HL-60 (cell line): Measurements from ENCODE around the gene COL19A1.
A peak's percentile ranks its signal among the peaks of the same experiment; 100 is the strongest.

ENCODE experiments used
- DNase-seq, 2 experiments: peaks; one replicate each; pipeline ENCODE4 v3.0.0-alpha.2; 2010 to 2020; ENCODE audit warnings: low read depth in 1 of 2, low spot score in 1 of 2
- H3K27ac ChIP-seq: fragments of 250-450 bp; sonication (Bioruptor Pico); replicated peaks from 2 replicates; pipeline ENCODE4 v1.5.1; 2020; ENCODE audit warnings: mild to moderate bottlenecking, moderate library complexity
- H3K27me3 ChIP-seq: fragments of 250-450 bp; sonication (Bioruptor Pico); 2 replicates; pipeline ENCODE4 v1.5.1; 2021; ENCODE audit warnings: mild to moderate bottlenecking, moderate library complexity; ENCODE audit not compliant: insufficient read depth, poor library complexity, severe bottlenecking
- H3K4me3 ChIP-seq: replicated peaks from 2 replicates; pipeline ENCODE4 v1.5.1; 2011; ENCODE audit warnings: mild to moderate bottlenecking, control low read depth, low read length; ENCODE audit not compliant: insufficient read depth
- GABPA ChIP-seq: IDR thresholded peaks from 2 replicates; pipeline ENCODE4 v1.6.1; 2012; ENCODE audit warnings: low read depth
- POLR2AphosphoS5 ChIP-seq: IDR thresholded peaks from 2 replicates; pipeline ENCODE4 v1.6.1; 2012; ENCODE audit warnings: low read depth
- SPI1 ChIP-seq: IDR thresholded peaks from 2 replicates; pipeline ENCODE4 v1.6.1; 2012; ENCODE audit warnings: low read depth, mild to moderate bottlenecking, borderline replicate concordance
- TF ChIP-seq, protein P1 (sequence below): IDR thresholded peaks from one replicate; pipeline ENCODE4 v1.5.1; 2011; ENCODE audit warnings: low read length, control low read depth, inconsistent platforms; ENCODE audit not compliant: insufficient read depth
- TF ChIP-seq, protein P2 (sequence below): IDR thresholded peaks from 2 replicates; pipeline ENCODE4 v1.6.1; 2012; ENCODE audit warnings: low read depth; ENCODE audit not compliant: insufficient replicate concordance

Gene COL19A1

DNA sequence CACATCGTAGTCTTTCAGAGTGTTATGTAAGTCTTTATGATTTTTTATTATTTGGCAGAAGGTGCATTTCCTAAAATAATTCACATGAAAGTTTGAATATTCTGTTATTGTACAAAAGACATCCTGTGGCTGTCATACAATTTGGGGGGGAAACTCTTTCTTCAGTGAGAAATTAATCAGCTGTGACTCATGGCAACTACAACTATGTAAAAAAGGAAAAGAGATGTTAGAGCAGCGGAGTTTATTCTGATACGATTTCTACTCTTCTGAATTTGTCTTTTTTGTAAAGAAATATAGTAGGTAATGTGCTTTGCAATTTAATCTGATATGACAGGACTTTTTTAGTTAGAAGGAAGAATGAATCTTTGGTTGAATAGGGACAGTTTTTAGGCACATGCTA lies 14.2 kb downstream of the COL19A1 start:
- no peak for TF ChIP-seq SPI1
- TF ChIP-seq, protein P1, sequence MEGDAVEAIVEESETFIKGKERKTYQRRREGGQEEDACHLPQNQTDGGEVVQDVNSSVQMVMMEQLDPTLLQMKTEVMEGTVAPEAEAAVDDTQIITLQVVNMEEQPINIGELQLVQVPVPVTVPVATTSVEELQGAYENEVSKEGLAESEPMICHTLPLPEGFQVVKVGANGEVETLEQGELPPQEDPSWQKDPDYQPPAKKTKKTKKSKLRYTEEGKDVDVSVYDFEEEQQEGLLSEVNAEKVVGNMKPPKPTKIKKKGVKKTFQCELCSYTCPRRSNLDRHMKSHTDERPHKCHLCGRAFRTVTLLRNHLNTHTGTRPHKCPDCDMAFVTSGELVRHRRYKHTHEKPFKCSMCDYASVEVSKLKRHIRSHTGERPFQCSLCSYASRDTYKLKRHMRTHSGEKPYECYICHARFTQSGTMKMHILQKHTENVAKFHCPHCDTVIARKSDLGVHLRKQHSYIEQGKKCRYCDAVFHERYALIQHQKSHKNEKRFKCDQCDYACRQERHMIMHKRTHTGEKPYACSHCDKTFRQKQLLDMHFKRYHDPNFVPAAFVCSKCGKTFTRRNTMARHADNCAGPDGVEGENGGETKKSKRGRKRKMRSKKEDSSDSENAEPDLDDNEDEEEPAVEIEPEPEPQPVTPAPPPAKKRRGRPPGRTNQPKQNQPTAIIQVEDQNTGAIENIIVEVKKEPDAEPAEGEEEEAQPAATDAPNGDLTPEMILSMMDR = no peak
- no peak for TF ChIP-seq POLR2AphosphoS5
- TF ChIP-seq, protein P2, sequence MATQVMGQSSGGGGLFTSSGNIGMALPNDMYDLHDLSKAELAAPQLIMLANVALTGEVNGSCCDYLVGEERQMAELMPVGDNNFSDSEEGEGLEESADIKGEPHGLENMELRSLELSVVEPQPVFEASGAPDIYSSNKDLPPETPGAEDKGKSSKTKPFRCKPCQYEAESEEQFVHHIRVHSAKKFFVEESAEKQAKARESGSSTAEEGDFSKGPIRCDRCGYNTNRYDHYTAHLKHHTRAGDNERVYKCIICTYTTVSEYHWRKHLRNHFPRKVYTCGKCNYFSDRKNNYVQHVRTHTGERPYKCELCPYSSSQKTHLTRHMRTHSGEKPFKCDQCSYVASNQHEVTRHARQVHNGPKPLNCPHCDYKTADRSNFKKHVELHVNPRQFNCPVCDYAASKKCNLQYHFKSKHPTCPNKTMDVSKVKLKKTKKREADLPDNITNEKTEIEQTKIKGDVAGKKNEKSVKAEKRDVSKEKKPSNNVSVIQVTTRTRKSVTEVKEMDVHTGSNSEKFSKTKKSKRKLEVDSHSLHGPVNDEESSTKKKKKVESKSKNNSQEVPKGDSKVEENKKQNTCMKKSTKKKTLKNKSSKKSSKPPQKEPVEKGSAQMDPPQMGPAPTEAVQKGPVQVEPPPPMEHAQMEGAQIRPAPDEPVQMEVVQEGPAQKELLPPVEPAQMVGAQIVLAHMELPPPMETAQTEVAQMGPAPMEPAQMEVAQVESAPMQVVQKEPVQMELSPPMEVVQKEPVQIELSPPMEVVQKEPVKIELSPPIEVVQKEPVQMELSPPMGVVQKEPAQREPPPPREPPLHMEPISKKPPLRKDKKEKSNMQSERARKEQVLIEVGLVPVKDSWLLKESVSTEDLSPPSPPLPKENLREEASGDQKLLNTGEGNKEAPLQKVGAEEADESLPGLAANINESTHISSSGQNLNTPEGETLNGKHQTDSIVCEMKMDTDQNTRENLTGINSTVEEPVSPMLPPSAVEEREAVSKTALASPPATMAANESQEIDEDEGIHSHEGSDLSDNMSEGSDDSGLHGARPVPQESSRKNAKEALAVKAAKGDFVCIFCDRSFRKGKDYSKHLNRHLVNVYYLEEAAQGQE = no peak
- no peak for TF ChIP-seq GABPA
- Histone ChIP-seq H3K4me3 (no peak overlapping the region), H3K27ac (no peak overlapping the region), H3K27me3 (no peaks in the 10 kb centered on the region)
- no peak for DNase-seq

DNA sequence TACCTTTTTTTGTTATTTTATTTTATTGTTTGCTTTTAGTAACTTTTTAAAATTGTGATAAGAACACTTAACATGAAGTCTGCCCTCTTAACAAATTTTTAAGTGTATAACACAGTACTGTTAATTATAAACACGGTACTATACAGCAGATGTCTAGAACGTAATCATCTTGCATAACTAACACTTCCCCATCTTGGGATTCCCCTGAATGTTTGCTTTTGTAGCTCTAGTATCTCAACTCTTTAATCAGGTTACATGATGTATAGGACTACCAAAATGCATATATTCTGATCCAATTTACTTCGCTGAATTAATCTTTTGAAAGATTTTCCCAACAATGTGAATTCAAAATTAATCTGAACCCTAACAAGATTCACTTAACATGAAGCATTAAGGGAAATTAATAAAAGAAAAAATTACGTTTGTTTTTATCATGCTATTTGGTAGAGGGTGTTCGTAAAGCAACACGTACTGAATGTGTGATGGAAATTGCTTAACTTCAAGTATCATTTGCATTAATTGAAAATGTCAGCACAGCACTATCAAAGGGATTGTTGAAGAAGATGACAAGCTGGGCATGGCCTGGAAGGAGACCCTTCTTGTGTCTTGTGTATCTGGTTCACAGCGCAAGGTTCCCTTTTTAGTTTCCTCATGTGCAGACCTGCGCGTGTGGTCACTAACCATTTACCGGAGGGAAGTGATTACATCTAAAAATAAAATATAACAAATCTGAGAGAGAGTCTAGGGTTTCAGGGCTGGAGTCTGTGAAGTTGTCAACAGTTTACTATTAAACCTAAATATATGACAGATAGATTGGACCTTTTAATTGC lies 15.2 kb downstream of the COL19A1 start:
- Histone ChIP-seq H3K27ac (no peak overlapping the region), H3K4me3 (no peak overlapping the region)
- peak in 1 of 2 experiments; percentile 56 for DNase-seq

DNA sequence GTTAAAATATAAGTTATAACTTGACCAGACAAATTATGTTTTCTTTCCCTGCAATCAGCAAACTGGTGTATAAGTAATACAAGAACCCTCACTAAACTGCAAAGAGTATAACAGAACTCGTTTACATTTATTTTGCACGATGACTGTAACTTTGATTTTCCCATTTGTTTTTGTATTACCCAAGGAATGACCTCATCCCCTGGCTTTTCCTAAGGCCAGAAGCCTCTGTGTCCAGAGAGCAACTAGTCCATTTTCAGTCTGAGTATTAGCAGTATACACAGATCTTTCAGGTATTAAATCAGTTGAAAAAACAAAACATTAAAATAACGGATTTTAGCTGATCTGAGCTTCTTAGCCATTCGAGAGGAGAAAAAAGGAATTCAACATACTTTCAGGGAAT lies 17.2 kb downstream of the COL19A1 start:
- TF ChIP-seq, protein P2 = no peak
- TF ChIP-seq POLR2AphosphoS5 = no peak
- TF ChIP-seq GABPA = no peak
- TF ChIP-seq, protein P1 = no peak
- Histone ChIP-seq H3K27ac (no peak overlapping the region), H3K4me3 (no peak overlapping the region), H3K27me3 (no peaks in the 10 kb centered on the region)
- DNase-seq = no peak

More for the DNA sequence above, 15.2 kb downstream of the COL19A1 start:
- H3K27me3 ChIP-seq = no peaks in the 10 kb centered on the region
- TF ChIP-seq, protein P1 = no peak
- TF ChIP-seq, protein P2 = no peak
- peak; percentile 77 for TF ChIP-seq SPI1
- no peak for TF ChIP-seq POLR2AphosphoS5
